Adrenal gland (tissue), 5 donors: ENCODE results near the gene CTAG2.

Source experiments
- POLR2A ChIP-seq, 2 donors: fragments of 450-650 bp; IDR thresholded peaks; one replicate each; pipeline ENCODE4 v1.6.1; 2017; ENCODE audit warnings: antibody characterized with exemption in 2 of 2, mild to moderate bottlenecking in 2 of 2, moderate library complexity in 1 of 2
- TF ChIP-seq, protein P1 (sequence below), 6 experiments: fragments of 450-650 bp in 4 of 6; fragments of 200-600 bp in 2 of 6; sonication (generic) in 1 of 6; IDR thresholded peaks; 1 replicate in 5 of 6; 2 replicates in 1 of 6; pipeline versions ENCODE4 v1.5.1 to v1.8.0; 2016 to 2021; ENCODE audit warnings: antibody characterized with exemption in 6 of 6, mild to moderate bottlenecking in 2 of 6, moderate library complexity in 1 of 6
- donor health status: DM: no; HTN: no; CAD: no.

DNA sequence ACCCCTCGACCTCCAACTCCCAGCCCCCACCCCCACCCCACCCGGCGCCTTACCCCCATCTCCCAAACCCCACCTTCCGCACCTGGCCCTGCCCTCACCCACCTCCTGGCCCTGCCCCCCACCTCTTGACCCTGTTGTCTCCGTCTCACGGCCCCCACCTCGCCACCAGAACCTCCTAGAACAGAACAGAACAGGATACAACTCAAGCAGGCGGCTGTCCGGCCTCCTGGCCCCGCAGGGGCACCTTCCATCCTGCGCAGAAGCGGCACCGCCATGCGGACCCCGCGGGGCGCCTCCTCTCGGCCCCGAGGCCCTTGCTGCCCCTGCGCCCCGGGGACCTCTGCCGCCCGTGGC is 354 bp downstream of the CTAG2 start:
- TF ChIP-seq, protein P1, sequence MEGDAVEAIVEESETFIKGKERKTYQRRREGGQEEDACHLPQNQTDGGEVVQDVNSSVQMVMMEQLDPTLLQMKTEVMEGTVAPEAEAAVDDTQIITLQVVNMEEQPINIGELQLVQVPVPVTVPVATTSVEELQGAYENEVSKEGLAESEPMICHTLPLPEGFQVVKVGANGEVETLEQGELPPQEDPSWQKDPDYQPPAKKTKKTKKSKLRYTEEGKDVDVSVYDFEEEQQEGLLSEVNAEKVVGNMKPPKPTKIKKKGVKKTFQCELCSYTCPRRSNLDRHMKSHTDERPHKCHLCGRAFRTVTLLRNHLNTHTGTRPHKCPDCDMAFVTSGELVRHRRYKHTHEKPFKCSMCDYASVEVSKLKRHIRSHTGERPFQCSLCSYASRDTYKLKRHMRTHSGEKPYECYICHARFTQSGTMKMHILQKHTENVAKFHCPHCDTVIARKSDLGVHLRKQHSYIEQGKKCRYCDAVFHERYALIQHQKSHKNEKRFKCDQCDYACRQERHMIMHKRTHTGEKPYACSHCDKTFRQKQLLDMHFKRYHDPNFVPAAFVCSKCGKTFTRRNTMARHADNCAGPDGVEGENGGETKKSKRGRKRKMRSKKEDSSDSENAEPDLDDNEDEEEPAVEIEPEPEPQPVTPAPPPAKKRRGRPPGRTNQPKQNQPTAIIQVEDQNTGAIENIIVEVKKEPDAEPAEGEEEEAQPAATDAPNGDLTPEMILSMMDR (IDR thresholded peaks at IDR 0.05) = no peak
- TF ChIP-seq POLR2A (IDR thresholded peaks at IDR 0.05) = no peak
